K562 (cell line): ENCODE results near the gene TULP4. TPM values are rescaled to one million over a fixed set of nuclear protein-coding genes. Genes with fewer than 3 reads are reported as not detected.

Experiments
- ATAC-seq: fragments of 200-7000 bp; cut with Tn5 transposase; 3 replicates; pipeline ENCODE4 v1.9.1; 2020; ENCODE audit warnings: moderate library complexity
- BruUV-seq: library from RNA; stranded (reverse); fragments of 400-500 nt; replicated peaks from 2 replicates; lab custom pipeline; 2021; lab: Mats Ljungman, UMichigan
- CTCF ChIA-PET: fragments of 300-600 bp; formaldehyde crosslinking; extraction: SDS; loops from one replicate; lab custom pipeline; 2021; ENCODE audit warnings: low intra/inter-chr PET ratio; lab: Yijun Ruan, JAX
- POLR2A ChIA-PET: fragments of 300-600, 350-650 bp; sonication (Branson Sonifier 250); formaldehyde crosslinking; extraction: SDS; loops from one replicate; lab custom pipeline; 2021; ENCODE audit warnings: antibody characterized with exemption, inconsistent platforms; lab: Yijun Ruan, JAX
- DNase-seq, 4 experiments: peaks; one replicate each; pipeline versions ENCODE4 v3.0.0 to v3.0.0-alpha.2; 2011 to 2018; ENCODE audit warnings: low spot score in 3 of 4, mixed read lengths in 3 of 4; ENCODE audit errors: extremely low read depth in 1 of 4
- FAIRE-seq: peaks from 2 replicates; lab custom pipeline; 2011; peaks lifted over from hg19 to GRCh38; lab: Jason Lieb, UNC
- H2AFZ ChIP-seq: 2 replicates; pipeline ENCODE4 v1.6.0; 2011; ENCODE audit warnings: low read depth, low read length, control low read depth, inconsistent platforms
- H3K27ac ChIP-seq: fragments of 200-600 bp; 3 replicates; pipeline ENCODE4 v1.8.0; 2011; ENCODE audit warnings: low read depth, mild to moderate bottlenecking, control low read depth, inconsistent platforms, low read length, moderate library complexity, mixed read lengths; ENCODE audit errors: extremely low read depth
- H3K27me3 ChIP-seq, 2 experiments: fragments of 300-600 bp in 1 of 2; 2 replicates in 1 of 2; 3 replicates in 1 of 2; pipeline versions ENCODE4 v1.6.0 to v1.8.0; 2011; ENCODE audit warnings: inconsistent platforms in 2 of 2, low read length in 2 of 2, mild to moderate bottlenecking in 1 of 2, mixed read lengths in 1 of 2, moderate library complexity in 1 of 2; ENCODE audit not compliant: control insufficient read depth in 2 of 2, insufficient read depth in 2 of 2
- H3K36me3 ChIP-seq: fragments of 300-600 bp; 3 replicates; pipeline ENCODE4 v1.8.0; 2011; ENCODE audit warnings: mild to moderate bottlenecking, low read length, inconsistent platforms; ENCODE audit not compliant: control insufficient read depth, insufficient read depth
- H3K4me1 ChIP-seq, 2 experiments: fragments of 200-600 bp in 1 of 2; replicated peaks in 1 of 2; 2 replicates in 1 of 2; 3 replicates in 1 of 2; pipeline versions ENCODE4 v1.5.1 to v1.8.0; 2011; ENCODE audit warnings: inconsistent platforms in 2 of 2, low read length in 2 of 2, mild to moderate bottlenecking in 1 of 2, mixed read lengths in 1 of 2, moderate library complexity in 1 of 2; ENCODE audit not compliant: control insufficient read depth in 2 of 2, insufficient read depth in 2 of 2
- H3K4me2 ChIP-seq: 2 replicates; pipeline ENCODE4 v1.6.1; 2011; ENCODE audit warnings: low read length, control low read depth, inconsistent platforms, mixed read lengths; ENCODE audit not compliant: insufficient read depth
- H3K4me3 ChIP-seq: fragments of 200-600 bp; sonication (generic), shearing (Covaris generic); 2 replicates; pipeline ENCODE4 v1.5.1; 2016; ENCODE audit warnings: control low read depth, inconsistent platforms
- H3K79me2 ChIP-seq: fragments of 200-600 bp; 3 replicates; pipeline ENCODE4 v1.8.0; 2011; ENCODE audit warnings: low read length, inconsistent platforms; ENCODE audit not compliant: control insufficient read depth, insufficient read depth
- H3K9ac ChIP-seq, 2 experiments: 2 replicates each; pipeline versions ENCODE4 v1.6.0 to v1.6.1; 2011; ENCODE audit warnings: low read depth in 2 of 2, low read length in 2 of 2, control low read depth in 1 of 2, inconsistent platforms in 1 of 2, mild to moderate bottlenecking in 1 of 2, mixed read lengths in 1 of 2; ENCODE audit not compliant: insufficient read depth in 1 of 2
- H3K9me1 ChIP-seq: one replicate; pipeline ENCODE4 v1.6.0; 2011; ENCODE audit warnings: inconsistent platforms, mild to moderate bottlenecking, low read length, moderate library complexity; ENCODE audit not compliant: control insufficient read depth, insufficient read depth
- H3K9me3 ChIP-seq: replicated peaks from 2 replicates; pipeline ENCODE4 v1.5.1; 2011; ENCODE audit warnings: low read depth, low read length, inconsistent platforms; ENCODE audit not compliant: control insufficient read depth, insufficient read depth
- H4K20me1 ChIP-seq: replicated peaks from 2 replicates; pipeline ENCODE4 v1.6.1; 2011; ENCODE audit warnings: low read length, inconsistent platforms, mixed read lengths; ENCODE audit not compliant: control insufficient read depth, insufficient read depth
- C11orf30 ChIP-seq: fragments of 450-650 bp; IDR thresholded peaks from 2 replicates; pipeline ENCODE4 v1.6.1; 2016; ENCODE audit warnings: low read depth, mild to moderate bottlenecking
- FOSL1 ChIP-seq: fragments of 200-800 bp; sonication (Bioruptor generic); conservative IDR thresholded peaks from 2 replicates; pipeline ENCODE4 v1.6.1; 2016; ENCODE audit warnings: missing genetic modification characterization, missing compliant biosample characterization
- FOXP1 ChIP-seq: sonication (generic); formaldehyde crosslinking; IDR thresholded peaks from 2 replicates; pipeline ENCODE4 v1.8.0; 2022; ENCODE audit warnings: mild to moderate bottlenecking, missing genetic modification reagents
- MAFF ChIP-seq: IDR thresholded peaks from 2 replicates; pipeline ENCODE4 v1.6.1; 2012; ENCODE audit warnings: low read length, improper control_type of control experiment
- MAFG ChIP-seq: fragments of 450-650 bp; conservative IDR thresholded peaks from 2 replicates; pipeline ENCODE4 v1.6.1; 2016; ENCODE audit warnings: missing genetic modification characterization, missing compliant biosample characterization
- MTA2 ChIP-seq: fragments of 450-650 bp; IDR thresholded peaks from 2 replicates; pipeline ENCODE4 v1.6.1; 2016; ENCODE audit warnings: low read depth
- SIN3A ChIP-seq, 2 experiments: fragments of 150-350 bp in 1 of 2; IDR thresholded peaks; 2 replicates each; pipeline ENCODE4 v1.6.1; 2011 to 2016; ENCODE audit warnings: borderline replicate concordance in 2 of 2, low read depth in 2 of 2, low read length in 2 of 2, mild to moderate bottlenecking in 2 of 2, moderate library complexity in 2 of 2; ENCODE audit not compliant: control insufficient read depth in 1 of 2
- TARDBP ChIP-seq: fragments of 450-650 bp; IDR thresholded peaks from 2 replicates; pipeline ENCODE4 v1.6.1; 2016
- YBX1 ChIP-seq: fragments of 450-650 bp; IDR thresholded peaks from 2 replicates; pipeline ENCODE4 v1.7.1; 2016; ENCODE audit warnings: mild to moderate bottlenecking
- ZFX ChIP-seq: sonication (generic); formaldehyde crosslinking; IDR thresholded peaks from 2 replicates; pipeline ENCODE4 v1.8.0; 2022; ENCODE audit warnings: mild to moderate bottlenecking, missing genetic modification reagents, moderate library complexity
- ZNF316 ChIP-seq: fragments of 450-650 bp; IDR thresholded peaks from 2 replicates; pipeline ENCODE4 v1.6.1; 2016
- ZNF431 ChIP-seq: sonication (generic); formaldehyde crosslinking; IDR thresholded peaks from 2 replicates; pipeline ENCODE4 v1.8.0; 2022; ENCODE audit warnings: mild to moderate bottlenecking, missing genetic modification reagents
- WGBS: fragments of 100-300 bp; shearing (Covaris generic); methylation state at CpG from one replicate; pipeline ENCODE4 v1.1.6; 2016; ENCODE audit warnings: low coverage, mixed read lengths; ENCODE audit not compliant: insufficient coverage; ENCODE audit errors: missing lambda C conversion rate; 5-methylcytosine and 5-hydroxymethylcytosine counted together
- in situ Hi-C: fragments of 300-500 bp; cut with MboI; formaldehyde crosslinking; loops from 4 replicates; pipeline ENCODE4 v1.15.0; 2018; ENCODE audit warnings: inconsistent platforms, mixed read lengths
- intact Hi-C: fragments of 100-400 bp; cut with micrococcal nuclease; formaldehyde crosslinking; loops from 2 replicates; pipeline ENCODE4 v1.14.2; 2022
- polyA plus RNA-seq, 8 experiments: library from polyadenylated mRNA; depleted of rRNA in 4 of 8; stranded (reverse) in 5 of 8; unstranded in 3 of 8; fragments of >200 nt; fragmentation: Nextera tagmentation in 2 of 8; fragmentation: Illumina TruSeq in 1 of 8; extraction: Ambion mirVana in 2 of 8; extraction: Trizol in 1 of 8; gene quantifications; 2 replicates each; pipeline versions ENCODE4 v1.2.1 to v1.2.3, GENCODE V29; 2011 to 2014; ENCODE audit warnings: inconsistent platforms in 1 of 8, missing spikeins in 1 of 8
- total RNA-seq, 7 experiments: library from RNA; depleted of rRNA in 6 of 7; stranded (reverse); fragments of >200 nt in 6 of 7; fragmentation: Illumina TruSeq in 2 of 7; extraction: Trizol in 2 of 7; gene quantifications; 2 replicates each; pipeline versions ENCODE4 v1.2.1 to v1.2.3, GENCODE V29; 2011 to 2021; ENCODE audit warnings: low replicate concordance in 1 of 7
- TF ChIP-seq, protein P1 (sequence below): fragments of 250-450 bp; sonication (Bioruptor Pico); IDR thresholded peaks from 2 replicates; pipeline ENCODE4 v1.5.0; 2021; ENCODE audit warnings: mild to moderate bottlenecking, borderline replicate concordance
- TF ChIP-seq, protein P2 (sequence below), 3 experiments: IDR thresholded peaks in 2 of 3; conservative IDR thresholded peaks in 1 of 3; 2 replicates each; pipeline ENCODE4 v1.5.1; 2011 to 2012; ENCODE audit warnings: low read length in 3 of 3, mild to moderate bottlenecking in 3 of 3, control low read depth in 2 of 3, improper control_type of control experiment in 1 of 3, inconsistent platforms in 1 of 3, low read depth in 1 of 3, mixed read lengths in 1 of 3, moderate library complexity in 1 of 3; ENCODE audit not compliant: insufficient read depth in 2 of 3
- TF ChIP-seq, protein P3 (sequence below): sonication (generic); formaldehyde crosslinking; IDR thresholded peaks from 2 replicates; pipeline ENCODE4 v1.8.0; 2022; ENCODE audit warnings: mild to moderate bottlenecking, missing genetic modification reagents, borderline replicate concordance

TULP4 gene
- total and polyA plus RNA-seq, 9 of the 15 experiments (the other 6 are each of a cell fraction or from before 2014, with no cell fraction given): 1.2 to 50.4 (median 11.0) TPM

DNA sequence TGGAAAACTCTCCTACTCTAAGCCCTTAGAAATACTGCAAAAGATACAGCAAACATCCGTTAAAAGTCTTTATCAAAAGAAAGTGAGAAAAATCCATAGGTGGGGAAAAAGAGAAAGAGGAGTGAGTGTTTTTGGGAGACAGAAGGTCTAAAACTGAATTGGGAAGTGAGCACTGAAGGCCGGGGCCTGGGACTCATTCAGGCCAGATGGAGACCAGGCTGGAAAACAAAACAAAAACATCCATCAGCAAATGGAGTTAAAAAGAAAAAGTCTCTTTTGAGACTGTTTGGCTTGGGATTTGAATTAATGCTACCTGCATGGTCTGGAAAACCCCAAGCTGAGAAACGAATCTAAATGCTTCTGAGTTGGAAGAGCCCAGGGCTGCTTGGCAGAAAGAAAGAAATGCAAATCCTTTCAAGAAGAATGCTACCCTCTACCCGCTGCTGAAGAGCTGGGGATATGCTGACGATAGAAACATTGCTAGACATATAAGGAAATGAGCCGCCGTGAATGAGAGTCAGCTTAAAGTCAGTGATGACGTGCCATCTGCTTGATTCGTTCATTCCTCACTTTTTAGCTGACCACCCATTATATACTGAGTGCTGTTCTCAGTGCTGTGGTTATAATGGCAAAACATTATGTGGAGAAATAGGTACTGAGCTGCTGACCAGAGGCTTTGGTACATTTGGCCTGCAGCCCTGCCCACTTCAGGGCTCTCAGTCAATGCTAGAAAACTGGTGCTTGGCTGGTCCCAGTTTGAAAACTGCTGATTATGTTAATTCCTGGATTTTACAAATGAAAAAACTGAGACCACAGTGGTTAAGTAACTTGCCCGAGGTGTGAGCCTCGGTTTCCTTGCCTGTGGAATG, 28.0 kb upstream of the TULP4 start:
- no peaks in the 10 kb centered on the region for H3K4me1 ChIP-seq
- FAIRE-seq (no peak), ATAC-seq (no peak), DNase-seq (no peak)
- H3K4me2 ChIP-seq: no peak overlapping the region
- no peaks in the 10 kb centered on the region; the same call in 2 of the 3 replicates for H3K79me2 ChIP-seq
- no peak overlapping the region for H3K4me3 ChIP-seq
- POLR2A ChIA-PET: interaction anchor here (1.1 kb wide), 1 partner anchor 12 kb away, joined by 4 read pairs; no protein-coding TSS in a partner anchor
- 81% methylated on average over 11 of the region's 11 CpGs for WGBS
- H3K27ac ChIP-seq: no peak overlapping the region
- no peaks in the 10 kb centered on the region; the same call in 2 of the 3 replicates for H3K36me3 ChIP-seq
- intact Hi-C loops (no loop called here), in situ Hi-C loops (no loop called here)
- CTCF ChIA-PET: no interaction called here
- BruUV-seq: no TSS peak
- no peaks in the 10 kb centered on the region for H3K27me3 ChIP-seq
- H4K20me1 ChIP-seq: no peaks in the 10 kb centered on the region
- H3K9ac ChIP-seq: no peak overlapping the region
- no peaks in the 10 kb centered on the region for H3K9me1 ChIP-seq
- no peak overlapping the region for H2AFZ ChIP-seq
- no peaks in the 10 kb centered on the region for H3K9me3 ChIP-seq
- TF ChIP-seq ZNF431 (no peak), YBX1 (no peak), FOSL1 (tag) (no peak), TARDBP (no peak), MAFG (tag) (peak; percentile 64), ZFX (no peak), SIN3A (IDR thresholded peaks at IDR 0.05; ENCODE audit: borderline replicate concordance in 2 of 2, control insufficient read depth in 1 of 2, low read depth in 2 of 2, low read length in 2 of 2) (no peak), FOXP1 (CRISPR knock-in tag) (no peak), C11orf30 (peak; percentile 80), MTA2 (no peak), MAFF (peak; percentile 64; the same call in 1 of the 2 replicates), ZNF316 (peak; percentile 89)
- TF ChIP-seq, protein P1, sequence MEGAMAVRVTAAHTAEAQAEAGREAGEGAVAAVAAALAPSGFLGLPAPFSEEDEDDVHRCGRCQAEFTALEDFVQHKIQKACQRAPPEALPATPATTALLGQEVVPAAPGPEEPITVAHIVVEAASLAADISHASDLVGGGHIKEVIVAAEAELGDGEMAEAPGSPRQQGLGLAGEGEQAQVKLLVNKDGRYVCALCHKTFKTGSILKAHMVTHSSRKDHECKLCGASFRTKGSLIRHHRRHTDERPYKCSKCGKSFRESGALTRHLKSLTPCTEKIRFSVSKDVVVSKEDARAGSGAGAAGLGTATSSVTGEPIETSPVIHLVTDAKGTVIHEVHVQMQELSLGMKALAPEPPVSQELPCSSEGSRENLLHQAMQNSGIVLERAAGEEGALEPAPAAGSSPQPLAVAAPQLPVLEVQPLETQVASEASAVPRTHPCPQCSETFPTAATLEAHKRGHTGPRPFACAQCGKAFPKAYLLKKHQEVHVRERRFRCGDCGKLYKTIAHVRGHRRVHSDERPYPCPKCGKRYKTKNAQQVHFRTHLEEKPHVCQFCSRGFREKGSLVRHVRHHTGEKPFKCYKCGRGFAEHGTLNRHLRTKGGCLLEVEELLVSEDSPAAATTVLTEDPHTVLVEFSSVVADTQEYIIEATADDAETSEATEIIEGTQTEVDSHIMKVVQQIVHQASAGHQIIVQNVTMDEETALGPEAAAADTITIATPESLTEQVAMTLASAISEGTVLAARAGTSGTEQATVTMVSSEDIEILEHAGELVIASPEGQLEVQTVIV: no peak
- TF ChIP-seq, protein P2, sequence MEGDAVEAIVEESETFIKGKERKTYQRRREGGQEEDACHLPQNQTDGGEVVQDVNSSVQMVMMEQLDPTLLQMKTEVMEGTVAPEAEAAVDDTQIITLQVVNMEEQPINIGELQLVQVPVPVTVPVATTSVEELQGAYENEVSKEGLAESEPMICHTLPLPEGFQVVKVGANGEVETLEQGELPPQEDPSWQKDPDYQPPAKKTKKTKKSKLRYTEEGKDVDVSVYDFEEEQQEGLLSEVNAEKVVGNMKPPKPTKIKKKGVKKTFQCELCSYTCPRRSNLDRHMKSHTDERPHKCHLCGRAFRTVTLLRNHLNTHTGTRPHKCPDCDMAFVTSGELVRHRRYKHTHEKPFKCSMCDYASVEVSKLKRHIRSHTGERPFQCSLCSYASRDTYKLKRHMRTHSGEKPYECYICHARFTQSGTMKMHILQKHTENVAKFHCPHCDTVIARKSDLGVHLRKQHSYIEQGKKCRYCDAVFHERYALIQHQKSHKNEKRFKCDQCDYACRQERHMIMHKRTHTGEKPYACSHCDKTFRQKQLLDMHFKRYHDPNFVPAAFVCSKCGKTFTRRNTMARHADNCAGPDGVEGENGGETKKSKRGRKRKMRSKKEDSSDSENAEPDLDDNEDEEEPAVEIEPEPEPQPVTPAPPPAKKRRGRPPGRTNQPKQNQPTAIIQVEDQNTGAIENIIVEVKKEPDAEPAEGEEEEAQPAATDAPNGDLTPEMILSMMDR (IDR thresholded peaks at IDR 0.05 in 2 of 3, conservative IDR thresholded peaks at IDR 0.05 in 1 of 3; ENCODE audit: insufficient read depth in 2 of 3, low read depth in 1 of 3, low read length in 3 of 3): no peak
- TF ChIP-seq, protein P3, sequence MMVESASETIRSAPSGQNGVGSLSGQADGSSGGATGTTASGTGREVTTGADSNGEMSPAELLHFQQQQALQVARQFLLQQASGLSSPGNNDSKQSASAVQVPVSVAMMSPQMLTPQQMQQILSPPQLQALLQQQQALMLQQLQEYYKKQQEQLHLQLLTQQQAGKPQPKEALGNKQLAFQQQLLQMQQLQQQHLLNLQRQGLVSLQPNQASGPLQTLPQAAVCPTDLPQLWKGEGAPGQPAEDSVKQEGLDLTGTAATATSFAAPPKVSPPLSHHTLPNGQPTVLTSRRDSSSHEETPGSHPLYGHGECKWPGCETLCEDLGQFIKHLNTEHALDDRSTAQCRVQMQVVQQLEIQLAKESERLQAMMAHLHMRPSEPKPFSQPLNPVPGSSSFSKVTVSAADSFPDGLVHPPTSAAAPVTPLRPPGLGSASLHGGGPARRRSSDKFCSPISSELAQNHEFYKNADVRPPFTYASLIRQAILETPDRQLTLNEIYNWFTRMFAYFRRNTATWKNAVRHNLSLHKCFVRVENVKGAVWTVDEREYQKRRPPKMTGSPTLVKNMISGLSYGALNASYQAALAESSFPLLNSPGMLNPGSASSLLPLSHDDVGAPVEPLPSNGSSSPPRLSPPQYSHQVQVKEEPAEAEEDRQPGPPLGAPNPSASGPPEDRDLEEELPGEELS (CRISPR knock-in tag): no peak
